GM11168 (cell line): ENCODE data around the gene CHAC1.

Experiments used
- in situ Hi-C: fragments of 300-500 bp; cut with MboI; formaldehyde crosslinking; loops from one replicate; pipeline ENCODE4 v1.12.0; 2022; ENCODE audit warnings: low sequenced_read_pairs; ENCODE audit not compliant: unreplicated experiment

Gene CHAC1

GRCh38 chr15:40952901-40953712 lies at the start of gene CHAC1:
TSS of gene CHAC1 (plus strand) at chr15:40953471. CDS start at chr15:40953584, 113 bp downstream.
- in situ Hi-C loops = no loop called here

GRCh38 chr15:40904552-40905201 lies 48.6 kb upstream of the CHAC1 start:
- in situ Hi-C loops = no loop called here

GRCh38 chr15:40906091-40906990 lies 46.9 kb upstream of the CHAC1 start:
- in situ Hi-C loops = no loop called here

- in situ Hi-C loops = no loop called here
Observed at GRCh38 chr15:40906991-40907802, 46.1 kb upstream of the CHAC1 start.

- in situ Hi-C loops = no loop called here
Observed at GRCh38 chr15:40908095-40908494, 45.2 kb upstream of the CHAC1 start.

- in situ Hi-C loops = no loop called here
Observed at GRCh38 chr15:40909662-40910630, 43.3 kb upstream of the CHAC1 start.

- in situ Hi-C loops = no loop called here
Observed at GRCh38 chr15:40911141-40911540, 42.1 kb upstream of the CHAC1 start.

GRCh38 chr15:40911693-40912092 lies 41.6 kb upstream of the CHAC1 start:
- in situ Hi-C loops = no loop called here

GRCh38 chr15:40912478-40912877 lies 40.8 kb upstream of the CHAC1 start:
- in situ Hi-C loops = no loop called here

GRCh38 chr15:40914013-40914412 lies 39.3 kb upstream of the CHAC1 start:
- in situ Hi-C loops = no loop called here

- in situ Hi-C loops = no loop called here
Observed at GRCh38 chr15:40914486-40914885, 38.8 kb upstream of the CHAC1 start.

GRCh38 chr15:40915116-40915661 lies 38.1 kb upstream of the CHAC1 start:
- in situ Hi-C loops = no loop called here

GRCh38 chr15:40915679-40916078 lies 37.6 kb upstream of the CHAC1 start:
- in situ Hi-C loops = no loop called here

- in situ Hi-C loops = no loop called here
Observed at GRCh38 chr15:40917585-40917984, 35.7 kb upstream of the CHAC1 start.

GRCh38 chr15:40918146-40918798 lies 35.0 kb upstream of the CHAC1 start:
- in situ Hi-C loops = no loop called here

GRCh38 chr15:40918799-40919392 lies 34.4 kb upstream of the CHAC1 start:
- in situ Hi-C loops = no loop called here

- in situ Hi-C loops = no loop called here
Observed at GRCh38 chr15:40921949-40922607, 31.2 kb upstream of the CHAC1 start.
